Fibroblast of lung (primary cell): Measurements from ENCODE around the gene MYH15.

Experiments
- CTCF ChIP-seq, 2 donors: IDR thresholded peaks in 1 of 2; conservative IDR thresholded peaks in 1 of 2; 1 replicate in 1 of 2; 2 replicates in 1 of 2; pipeline ENCODE4 v1.5.1; 2011 to 2012; ENCODE audit warnings: low read length in 2 of 2, control low read depth in 1 of 2, inconsistent platforms in 1 of 2, low read depth in 1 of 2, mild to moderate bottlenecking in 1 of 2
- EZH2 ChIP-seq: IDR thresholded peaks from 2 replicates; pipeline ENCODE4 v1.5.1; 2012; ENCODE audit warnings: low read length, control low read depth, mild to moderate bottlenecking; ENCODE audit errors: missing control alignments

GRCh38 chr3:108555966-108556581 lies 45.7 kb upstream of the MYH15 start:
- TF ChIP-seq EZH2 (no peak), CTCF (conservative IDR thresholded peaks at IDR 0.05 in 1 of 2, IDR thresholded peaks at IDR 0.05 in 1 of 2; ENCODE audit: low read depth in 1 of 2, low read length in 2 of 2) (no peak)
